HepG2 (cell line): ENCODE data around the gene CXorf65. TPM values are rescaled to one million over a fixed set of nuclear protein-coding genes. Genes with fewer than 3 reads are reported as not detected.
A peak's percentile ranks its signal among the peaks of the same experiment; 100 is the strongest.

Source experiments
- FOXA1 ChIP-seq, 2 experiments: fragments of 450-650 bp in 1 of 2; sonication (generic) in 1 of 2; formaldehyde crosslinking in 1 of 2; IDR thresholded peaks; 2 replicates each; pipeline versions ENCODE4 v1.4.0 to v1.6.1; 2016 to 2020; ENCODE audit warnings: missing genetic modification reagents in 1 of 2
- RAD21 ChIP-seq: fragments of 450-650 bp; formaldehyde crosslinking; IDR thresholded peaks from 2 replicates; pipeline ENCODE4 v1.5.0; 2020; ENCODE audit warnings: mild to moderate bottlenecking
- SALL1 ChIP-seq: sonication (generic); formaldehyde crosslinking; IDR thresholded peaks from 2 replicates; pipeline ENCODE4 v1.8.0; 2022; ENCODE audit warnings: mild to moderate bottlenecking, missing genetic modification reagents
- ZNF564 ChIP-seq: sonication (generic); formaldehyde crosslinking; IDR thresholded peaks from 2 replicates; pipeline ENCODE4 v1.8.1; 2023; ENCODE audit warnings: mild to moderate bottlenecking, missing genetic modification reagents
- ZSCAN9 ChIP-seq: IDR thresholded peaks from 2 replicates; pipeline ENCODE4 v1.6.1; 2016; ENCODE audit warnings: borderline replicate concordance
- polyA plus RNA-seq, 8 experiments: library from polyadenylated mRNA; depleted of rRNA in 3 of 8; stranded (reverse) in 7 of 8; unstranded in 1 of 8; fragments of >200 nt; fragmentation: Illumina TruSeq in 4 of 8; extraction: Trizol in 4 of 8; gene quantifications; 2 replicates each; pipeline versions ENCODE4 v1.2.1 to v1.2.3, GENCODE V29; 2011 to 2016; ENCODE audit warnings: low read depth in 4 of 8, missing spikeins in 1 of 8, mixed read lengths in 1 of 8; ENCODE audit not compliant: insufficient read depth in 1 of 8
- total RNA-seq, 5 experiments: library from RNA; depleted of rRNA; stranded (reverse); fragments of >200 nt; fragmentation: Illumina TruSeq; extraction: Trizol; gene quantifications; 2 replicates each; pipeline ENCODE4 v1.2.3, GENCODE V29; 2016; ENCODE audit warnings: low read depth in 1 of 5
- TF ChIP-seq, protein P1 (sequence below): sonication (generic); formaldehyde crosslinking; IDR thresholded peaks from 2 replicates; pipeline ENCODE4 v1.4.0; 2020; ENCODE audit warnings: missing genetic modification reagents
- TF ChIP-seq, protein P2 (sequence below): sonication (generic); formaldehyde crosslinking; IDR thresholded peaks from 2 replicates; pipeline ENCODE4 v1.5.0; 2020; ENCODE audit warnings: mild to moderate bottlenecking, missing genetic modification reagents, moderate library complexity

CXorf65 gene
- total and polyA plus RNA-seq, 2 of the 13 experiments (the other 11 are each of a cell fraction or from before 2014, with no cell fraction given), result not detected

DNA sequence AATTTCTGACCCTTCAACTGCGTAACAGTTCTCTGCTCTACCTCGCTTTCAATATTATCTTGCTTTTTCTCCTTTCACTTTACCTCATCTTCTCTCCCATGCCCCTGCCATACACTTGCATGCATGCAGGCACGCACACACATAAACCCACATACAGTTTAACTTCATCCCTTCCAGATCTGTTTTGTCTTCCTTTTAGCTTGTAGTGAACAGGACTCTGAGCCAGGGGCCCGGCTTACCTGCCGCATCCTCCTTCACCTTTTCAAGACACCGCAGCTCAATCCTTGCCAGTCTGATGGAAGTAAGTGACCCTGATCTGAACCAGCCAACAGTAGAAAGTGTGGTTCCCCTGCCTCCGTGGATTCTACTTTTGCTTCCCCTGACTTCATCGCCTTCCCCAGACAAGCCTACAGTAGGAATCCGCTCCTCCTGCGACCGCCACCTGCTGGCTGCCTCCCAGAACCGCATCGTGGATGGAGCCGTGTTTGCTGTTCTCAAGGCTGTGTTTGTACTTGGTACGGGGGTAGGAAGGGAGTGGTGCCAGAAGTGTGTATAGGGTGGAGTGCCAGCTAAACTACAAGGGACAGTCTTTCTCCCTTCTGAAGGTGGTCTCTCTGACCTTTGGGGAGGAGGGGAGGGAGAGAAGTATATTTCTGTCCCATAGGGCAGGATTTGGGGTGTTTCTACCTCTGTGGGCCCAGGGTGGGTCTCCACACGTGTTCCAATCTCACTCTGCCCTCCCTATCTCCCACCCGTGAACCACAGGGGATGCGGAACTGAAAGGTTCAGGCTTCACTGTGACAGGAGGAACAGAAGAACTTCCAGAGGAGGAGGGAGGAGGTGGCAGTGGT is 22.6 kb upstream of the CXorf65 start (continued):
- TF ChIP-seq ZNF564 (CRISPR knock-in tag) (no peak), RAD21 (CRISPR knock-in tag) (peak; percentile 59; the same call in 1 of the 2 replicates), ZSCAN9 (no peak), FOXA1 (IDR thresholded peaks at IDR 0.05) (no peak), FOXA1 (CRISPR knock-in tag; IDR thresholded peaks at IDR 0.05) (0 out of 2 replicates have a peak, but pooled peaks have one; percentile 26), SALL1 (CRISPR knock-in tag) (peak; percentile 53; the same call in 1 of the 2 replicates)
- TF ChIP-seq, protein P1, sequence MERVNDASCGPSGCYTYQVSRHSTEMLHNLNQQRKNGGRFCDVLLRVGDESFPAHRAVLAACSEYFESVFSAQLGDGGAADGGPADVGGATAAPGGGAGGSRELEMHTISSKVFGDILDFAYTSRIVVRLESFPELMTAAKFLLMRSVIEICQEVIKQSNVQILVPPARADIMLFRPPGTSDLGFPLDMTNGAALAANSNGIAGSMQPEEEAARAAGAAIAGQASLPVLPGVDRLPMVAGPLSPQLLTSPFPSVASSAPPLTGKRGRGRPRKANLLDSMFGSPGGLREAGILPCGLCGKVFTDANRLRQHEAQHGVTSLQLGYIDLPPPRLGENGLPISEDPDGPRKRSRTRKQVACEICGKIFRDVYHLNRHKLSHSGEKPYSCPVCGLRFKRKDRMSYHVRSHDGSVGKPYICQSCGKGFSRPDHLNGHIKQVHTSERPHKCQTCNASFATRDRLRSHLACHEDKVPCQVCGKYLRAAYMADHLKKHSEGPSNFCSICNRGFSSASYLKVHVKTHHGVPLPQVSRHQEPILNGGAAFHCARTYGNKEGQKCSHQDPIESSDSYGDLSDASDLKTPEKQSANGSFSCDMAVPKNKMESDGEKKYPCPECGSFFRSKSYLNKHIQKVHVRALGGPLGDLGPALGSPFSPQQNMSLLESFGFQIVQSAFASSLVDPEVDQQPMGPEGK, result peak; percentile 60; the same call in 1 of the 2 replicates
- TF ChIP-seq, protein P2, sequence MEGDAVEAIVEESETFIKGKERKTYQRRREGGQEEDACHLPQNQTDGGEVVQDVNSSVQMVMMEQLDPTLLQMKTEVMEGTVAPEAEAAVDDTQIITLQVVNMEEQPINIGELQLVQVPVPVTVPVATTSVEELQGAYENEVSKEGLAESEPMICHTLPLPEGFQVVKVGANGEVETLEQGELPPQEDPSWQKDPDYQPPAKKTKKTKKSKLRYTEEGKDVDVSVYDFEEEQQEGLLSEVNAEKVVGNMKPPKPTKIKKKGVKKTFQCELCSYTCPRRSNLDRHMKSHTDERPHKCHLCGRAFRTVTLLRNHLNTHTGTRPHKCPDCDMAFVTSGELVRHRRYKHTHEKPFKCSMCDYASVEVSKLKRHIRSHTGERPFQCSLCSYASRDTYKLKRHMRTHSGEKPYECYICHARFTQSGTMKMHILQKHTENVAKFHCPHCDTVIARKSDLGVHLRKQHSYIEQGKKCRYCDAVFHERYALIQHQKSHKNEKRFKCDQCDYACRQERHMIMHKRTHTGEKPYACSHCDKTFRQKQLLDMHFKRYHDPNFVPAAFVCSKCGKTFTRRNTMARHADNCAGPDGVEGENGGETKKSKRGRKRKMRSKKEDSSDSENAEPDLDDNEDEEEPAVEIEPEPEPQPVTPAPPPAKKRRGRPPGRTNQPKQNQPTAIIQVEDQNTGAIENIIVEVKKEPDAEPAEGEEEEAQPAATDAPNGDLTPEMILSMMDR, result peak; percentile 89
